Activated T-cell treated with anti-CD3 and anti-CD28 coated beads, Interleukin-2, amount 50 U/mL, for 4 hours (primary cell): ENCODE measurements around the gene ADARB1. TPM values are rescaled to one million over a fixed set of nuclear protein-coding genes. Genes with fewer than 3 reads are reported as not detected.
"Not testable (repeated sequence)": the region's sequence is repeated elsewhere in the genome, so short reads cannot be mapped to it uniquely, and the experiment has no call there.

Source experiments
- ATAC-seq, 2 donors: fragments of 200-7000 bp; cut with Tn5 transposase; one replicate each; pipeline ENCODE4 v1.10.0; 2021
- DNase-seq: peaks from one replicate; pipeline ENCODE4 v3.0.0-alpha.2; 2020
- H3K27me3 Mint-ChIP-seq: one replicate; pipeline ENCODE4 v1.8.0; 2021; ENCODE audit warnings: low read depth, mixed read lengths
- H3K36me3 Mint-ChIP-seq: one replicate; pipeline ENCODE4 v1.8.0; 2022; ENCODE audit warnings: mixed read lengths; ENCODE audit not compliant: insufficient read depth
- H3K4me1 Mint-ChIP-seq: one replicate; pipeline ENCODE4 v1.8.0; 2021; ENCODE audit warnings: low read depth, mixed read lengths
- H3K4me3 Mint-ChIP-seq: one replicate; pipeline ENCODE4 v1.8.0; 2021; ENCODE audit warnings: mild to moderate bottlenecking, moderate library complexity, mixed read lengths
- H3K9me3 Mint-ChIP-seq: one replicate; pipeline ENCODE4 v1.8.0; 2021; ENCODE audit warnings: mixed read lengths
- total RNA-seq, 3 donors: library from RNA; stranded (reverse); gene quantifications; one replicate each; pipeline ENCODE4 v1.2.1, GENCODE V29; 2021

Gene ADARB1
- 10 to 100 TPM; 28.1 to 32.9 (median 30.9) TPM for total RNA-seq

GRCh38 chr21:45074048-45074817, at the start of gene ADARB1:
TSS of gene ADARB1 (plus strand) at chr21:45074580. CDS start at chr21:45171657, 97,077 bp downstream.
- peak; percentile 57 for DNase-seq
- ATAC-seq = peak; percentile 51 to 58
- H3K4me1 Mint-ChIP-seq = peaks cover 42% of the 10 kb centered on the region

GRCh38 chr21:45026066-45026745, 48.2 kb upstream of the ADARB1 start:
- H3K4me3 Mint-ChIP-seq = no peak overlapping the region
- H3K4me1 Mint-ChIP-seq = no peaks in the 10 kb centered on the region
- H3K9me3 Mint-ChIP-seq = peaks cover 16% of the 10 kb centered on the region
- ATAC-seq = no peak
- H3K27me3 Mint-ChIP-seq = no peaks in the 10 kb centered on the region
- no peak for DNase-seq
- H3K36me3 Mint-ChIP-seq = no peaks in the 10 kb centered on the region

More at GRCh38 chr21:45074048-45074817, at the start of gene ADARB1:
- no peaks in the 10 kb centered on the region for H3K9me3 Mint-ChIP-seq
- H3K36me3 Mint-ChIP-seq = no peaks in the 10 kb centered on the region
- H3K4me3 Mint-ChIP-seq = peak within 1 kb of the TSS; percentile 96
- no peaks in the 10 kb centered on the region for H3K27me3 Mint-ChIP-seq

GRCh38 chr21:45026826-45027225, 47.6 kb upstream of the ADARB1 start:
- no peak for DNase-seq
- Mint-ChIP-seq H3K27me3 (no peaks in the 10 kb centered on the region), H3K36me3 (no peaks in the 10 kb centered on the region), H3K4me3 (no peak overlapping the region), H3K4me1 (no peaks in the 10 kb centered on the region), H3K9me3 (peaks cover 16% of the 10 kb centered on the region)
- ATAC-seq = no peak

DNA sequence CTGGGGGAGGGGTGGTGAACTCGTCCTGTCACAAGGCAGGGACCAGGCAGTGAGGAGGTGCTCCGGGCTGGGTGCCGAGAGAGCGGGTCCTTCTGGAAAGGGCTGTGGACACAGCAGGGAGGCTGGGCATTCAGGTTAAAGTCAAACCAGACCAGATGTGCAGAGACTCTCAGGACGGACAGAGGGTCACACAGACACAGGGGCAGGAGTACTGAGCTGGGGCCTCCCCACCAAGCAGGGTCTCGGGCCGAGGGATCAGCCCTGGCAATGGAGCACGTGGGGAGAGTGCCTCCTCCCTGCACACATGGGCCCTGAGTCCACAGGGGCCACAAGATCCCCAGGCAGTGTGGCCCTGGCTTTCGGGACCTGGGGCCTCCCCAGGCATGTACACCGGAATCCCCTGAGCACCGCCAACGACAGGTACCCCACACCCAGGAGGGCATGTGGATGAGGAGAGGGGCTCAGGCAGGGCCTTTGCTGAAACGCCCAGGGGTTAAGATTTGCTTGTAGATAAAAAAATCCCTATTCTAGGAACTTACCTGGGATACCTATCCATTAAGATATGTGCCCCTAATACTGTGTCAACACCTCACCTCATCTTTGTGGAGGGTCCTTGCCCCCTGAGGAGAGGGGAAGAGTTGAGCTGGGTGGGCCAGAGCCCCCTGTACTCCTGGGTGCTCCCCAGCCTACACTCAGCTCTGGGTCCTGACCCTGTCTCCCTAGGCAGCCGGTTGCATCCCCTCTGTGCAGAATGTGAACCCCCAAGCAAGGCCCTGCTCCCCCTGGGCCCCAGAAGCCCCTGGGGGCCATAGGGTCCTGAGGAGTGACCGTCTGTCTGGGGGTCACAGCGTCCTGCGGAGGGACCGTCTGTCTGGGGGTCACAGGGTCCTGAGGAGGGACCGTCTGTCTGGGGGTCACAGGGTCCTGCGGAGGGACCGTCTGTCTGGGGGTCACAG, 46.9 kb upstream of the ADARB1 start:
- Mint-ChIP-seq H3K4me3 (no peak overlapping the region), H3K4me1 (no peaks in the 10 kb centered on the region), H3K27me3 (no peaks in the 10 kb centered on the region), H3K36me3 (no peaks in the 10 kb centered on the region), H3K9me3 (peaks cover 16% of the 10 kb centered on the region)
- DNase-seq (no peak), ATAC-seq (no peak)

DNA sequence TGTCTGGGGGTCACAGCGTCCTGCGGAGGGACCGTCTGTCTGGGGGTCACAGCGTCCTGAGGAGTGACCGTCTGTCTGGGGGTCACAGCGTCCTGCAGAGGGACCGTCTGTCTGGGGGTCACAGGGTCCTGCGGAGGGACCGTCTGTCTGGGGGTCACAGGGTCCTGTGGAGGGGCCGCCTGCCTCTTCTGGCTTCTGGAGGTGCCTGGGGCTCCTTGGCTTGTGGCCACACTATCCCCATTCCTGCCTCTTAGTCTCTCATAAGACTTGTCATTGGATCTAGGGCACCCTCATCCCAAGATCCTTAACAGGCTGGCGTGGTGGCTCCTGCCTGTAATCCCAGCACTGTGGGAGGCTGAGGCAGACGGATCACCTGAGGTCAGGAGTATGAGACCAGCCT, 45.7 kb upstream of the ADARB1 start:
- ATAC-seq, H3K27me3 Mint-ChIP-seq, H3K4me3 Mint-ChIP-seq: not testable (repeated sequence)

DNA sequence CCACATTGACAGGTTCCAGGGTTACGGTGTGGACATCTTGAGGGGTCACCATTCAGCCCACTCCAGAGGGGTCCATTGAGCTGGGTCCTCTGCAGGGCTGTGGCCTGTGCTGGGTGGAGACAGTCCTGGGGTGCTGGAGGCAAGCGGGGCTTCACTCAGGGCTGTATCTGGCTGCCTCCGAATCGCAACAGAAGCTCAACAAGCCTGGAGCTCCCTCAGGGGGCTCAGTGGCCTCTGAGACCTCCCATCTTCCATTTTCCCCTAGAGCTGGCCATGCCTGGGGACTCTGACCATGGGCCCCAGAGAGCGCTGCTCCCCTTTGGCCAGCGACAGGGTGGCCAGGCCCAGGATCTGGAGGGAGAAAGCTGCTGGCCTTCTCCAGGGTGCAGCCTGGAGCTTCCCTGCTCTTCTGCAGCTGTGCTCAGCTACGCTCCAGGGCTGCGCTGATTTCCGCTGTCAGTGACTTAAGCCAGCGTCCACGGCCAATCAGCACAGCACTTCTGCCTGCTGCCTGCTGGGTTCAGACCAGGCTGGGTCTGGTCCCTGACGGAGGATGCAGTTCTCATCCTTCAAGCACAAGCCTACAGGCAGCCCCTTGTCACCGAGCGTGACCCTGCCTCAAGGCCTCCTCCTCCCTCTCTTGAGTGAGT, 45.0 kb upstream of the ADARB1 start:
- no peak for DNase-seq
- H3K9me3 Mint-ChIP-seq = peaks cover 7% of the 10 kb centered on the region
- ATAC-seq = no peak

More for the DNA sequence above, 45.7 kb upstream of the ADARB1 start:
- not testable (repeated sequence) for H3K36me3 Mint-ChIP-seq, DNase-seq, H3K4me1 Mint-ChIP-seq
- H3K9me3 Mint-ChIP-seq = peaks cover 10% of the 10 kb centered on the region

GRCh38 chr21:45029948-45030681, 44.3 kb upstream of the ADARB1 start:
- H3K4me3 Mint-ChIP-seq = no peak overlapping the region
- no peaks in the 10 kb centered on the region for H3K4me1 Mint-ChIP-seq
- no peaks in the 10 kb centered on the region for H3K36me3 Mint-ChIP-seq
- H3K9me3 Mint-ChIP-seq = peaks cover under 1% of the 10 kb centered on the region
- no peak for DNase-seq
- peaks cover 11% of the 10 kb centered on the region for H3K27me3 Mint-ChIP-seq
- ATAC-seq = no peak

More for the DNA sequence above, 45.0 kb upstream of the ADARB1 start:
- H3K27me3 Mint-ChIP-seq = peaks cover 10% of the 10 kb centered on the region
- no peak overlapping the region for H3K4me3 Mint-ChIP-seq
- no peaks in the 10 kb centered on the region for H3K4me1 Mint-ChIP-seq
- no peaks in the 10 kb centered on the region for H3K36me3 Mint-ChIP-seq

DNA sequence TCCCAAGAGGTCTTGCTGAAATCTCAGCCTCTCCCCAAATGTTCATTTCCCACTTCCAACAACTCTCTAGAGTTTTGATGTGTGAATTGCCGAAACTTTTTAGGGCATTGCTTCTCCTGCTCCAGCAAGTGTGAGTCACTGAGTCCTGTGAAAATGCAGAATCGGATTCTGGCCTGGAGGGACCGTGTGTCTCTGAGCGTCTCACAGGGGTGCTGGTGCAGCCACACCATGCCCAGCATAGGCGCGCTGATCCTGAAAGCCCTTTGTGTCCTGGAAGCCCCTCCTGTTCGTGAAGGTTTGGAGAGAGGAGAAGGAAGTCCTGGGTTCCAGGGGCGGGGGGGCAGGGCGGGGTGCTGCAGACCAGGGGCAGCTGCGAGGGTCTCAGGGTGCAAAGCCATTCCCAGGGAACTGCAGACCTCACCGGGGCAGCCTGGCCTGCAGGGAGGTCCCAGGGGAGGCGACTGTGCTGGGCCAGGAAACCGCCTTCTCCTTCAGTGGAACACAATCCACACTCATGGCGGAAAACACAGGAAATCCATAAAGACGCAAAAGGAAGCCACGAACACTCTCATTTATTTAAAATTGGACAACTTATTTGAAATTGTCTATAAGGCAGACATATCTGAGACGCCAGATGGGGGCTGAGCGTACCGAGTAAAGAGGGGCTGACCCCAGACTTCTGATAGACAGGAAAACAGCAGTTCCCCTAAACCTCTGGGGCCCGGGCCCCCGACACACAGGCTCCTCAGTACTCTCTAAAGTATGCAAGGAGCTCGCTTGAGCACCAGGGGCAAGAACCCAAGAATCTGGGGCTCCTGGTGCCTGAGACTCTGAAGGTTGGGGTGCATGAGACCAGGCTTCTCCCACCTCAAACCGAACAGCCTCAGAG, 43.5 kb upstream of the ADARB1 start:
- H3K27me3 Mint-ChIP-seq = peaks cover 11% of the 10 kb centered on the region

GRCh38 chr21:45031571-45032191, 42.7 kb upstream of the ADARB1 start:
- no peaks in the 10 kb centered on the region for H3K4me1 Mint-ChIP-seq
- no peak for ATAC-seq
- DNase-seq = no peak
- peaks cover 11% of the 10 kb centered on the region for H3K27me3 Mint-ChIP-seq
- no peak overlapping the region for H3K4me3 Mint-ChIP-seq
- H3K9me3 Mint-ChIP-seq = peaks cover 8% of the 10 kb centered on the region
- H3K36me3 Mint-ChIP-seq = no peaks in the 10 kb centered on the region

More for the DNA sequence above, 43.5 kb upstream of the ADARB1 start:
- Mint-ChIP-seq H3K4me1 (no peaks in the 10 kb centered on the region), H3K4me3 (no peak overlapping the region), H3K9me3 (peaks cover 3% of the 10 kb centered on the region), H3K36me3 (no peaks in the 10 kb centered on the region)
- ATAC-seq (no peak), DNase-seq (no peak)

DNA sequence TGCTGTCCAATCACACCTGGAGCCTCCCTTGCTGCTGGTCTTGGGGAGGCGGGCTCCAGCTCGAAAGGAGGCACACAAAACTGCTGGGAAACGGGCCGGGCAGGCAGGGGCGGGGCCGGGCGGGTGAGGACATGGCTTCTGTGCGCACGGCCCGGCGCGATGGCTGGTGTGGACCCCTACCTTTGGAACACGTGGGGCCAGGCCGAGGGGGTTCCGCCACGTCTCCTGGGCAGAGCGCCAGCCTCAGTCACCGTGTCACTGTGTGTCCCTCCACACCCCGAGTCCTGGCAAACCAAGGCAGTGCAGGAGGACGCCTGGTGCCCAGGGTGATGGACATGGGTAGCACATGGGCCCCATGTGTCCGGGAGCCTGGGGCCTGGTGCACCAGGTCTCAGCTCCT, 42.0 kb upstream of the ADARB1 start:
- no peak for DNase-seq
- ATAC-seq = no peak
- peaks cover 11% of the 10 kb centered on the region for H3K27me3 Mint-ChIP-seq
- no peaks in the 10 kb centered on the region for H3K36me3 Mint-ChIP-seq
- peaks cover 13% of the 10 kb centered on the region for H3K9me3 Mint-ChIP-seq
- H3K4me3 Mint-ChIP-seq = no peak overlapping the region
- H3K4me1 Mint-ChIP-seq = no peaks in the 10 kb centered on the region

- ATAC-seq (no peak), DNase-seq (no peak)
- peaks cover 13% of the 10 kb centered on the region for H3K9me3 Mint-ChIP-seq
- H3K4me1 Mint-ChIP-seq = no peaks in the 10 kb centered on the region
- H3K36me3 Mint-ChIP-seq = no peaks in the 10 kb centered on the region
- no peak overlapping the region for H3K4me3 Mint-ChIP-seq
- peaks cover 11% of the 10 kb centered on the region for H3K27me3 Mint-ChIP-seq
Observed at GRCh38 chr21:45032977-45033710, 41.2 kb upstream of the ADARB1 start.
